GM13977 (cell line): ENCODE results near the gene TNS1.

ENCODE experiments used
- DNase-seq: peaks from one replicate; pipeline ENCODE4 v3.0.0; 2012; ENCODE audit warnings: low spot score
- in situ Hi-C: fragments of 300-500 bp; cut with MboI; formaldehyde crosslinking; loops from one replicate; pipeline ENCODE4 v1.12.0; 2022; ENCODE audit warnings: low sequenced_read_pairs, low pct_unique_long_range_greater_than_20kb, mixed read lengths, inconsistent platforms; ENCODE audit not compliant: unreplicated experiment
- TF ChIP-seq, protein P1 (sequence below): IDR thresholded peaks from 2 replicates; pipeline ENCODE4 v1.5.1; 2012; ENCODE audit warnings: mild to moderate bottlenecking, control low read depth; ENCODE audit not compliant: insufficient read depth; ENCODE audit errors: extremely low read depth, missing control alignments

The TNS1 gene

DNA sequence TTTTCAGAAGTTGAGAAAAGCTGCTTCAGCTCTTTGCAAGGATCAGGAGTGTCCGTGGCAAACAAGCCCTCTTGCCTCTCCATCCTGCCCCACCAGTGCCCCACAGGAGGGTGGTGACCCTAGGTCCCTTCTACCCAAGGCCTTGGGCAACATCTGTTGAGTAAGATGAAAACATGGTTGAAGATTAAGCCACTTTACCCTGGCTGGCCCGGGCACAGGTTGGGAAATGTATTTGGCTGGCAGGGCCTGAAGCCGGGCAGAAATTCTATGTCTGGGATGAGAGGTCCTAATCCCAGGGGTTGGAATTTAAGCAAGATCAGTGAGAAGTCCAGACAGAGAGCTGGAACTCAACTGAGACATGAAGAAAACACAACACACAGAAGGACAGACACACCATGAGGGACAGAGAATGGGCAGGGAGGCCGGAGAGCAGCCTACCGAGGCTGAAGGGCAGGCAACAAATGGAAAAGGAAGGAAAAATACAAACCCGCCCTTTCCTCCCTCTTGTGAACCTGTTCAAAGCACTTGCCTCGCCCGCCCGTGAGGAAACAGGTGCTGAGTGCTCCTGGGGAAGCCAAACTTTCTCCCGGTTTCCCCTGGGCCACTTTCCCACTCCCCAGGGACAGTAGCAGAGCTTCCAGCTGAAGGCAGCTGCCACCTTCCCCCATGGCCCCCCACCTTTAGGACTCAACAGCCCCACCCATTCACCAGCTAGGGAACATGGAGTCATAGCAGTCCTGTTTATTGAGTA lies 86.1 kb downstream of the TNS1 start:
- in situ Hi-C loops = no loop called here
- TF ChIP-seq, protein P1, sequence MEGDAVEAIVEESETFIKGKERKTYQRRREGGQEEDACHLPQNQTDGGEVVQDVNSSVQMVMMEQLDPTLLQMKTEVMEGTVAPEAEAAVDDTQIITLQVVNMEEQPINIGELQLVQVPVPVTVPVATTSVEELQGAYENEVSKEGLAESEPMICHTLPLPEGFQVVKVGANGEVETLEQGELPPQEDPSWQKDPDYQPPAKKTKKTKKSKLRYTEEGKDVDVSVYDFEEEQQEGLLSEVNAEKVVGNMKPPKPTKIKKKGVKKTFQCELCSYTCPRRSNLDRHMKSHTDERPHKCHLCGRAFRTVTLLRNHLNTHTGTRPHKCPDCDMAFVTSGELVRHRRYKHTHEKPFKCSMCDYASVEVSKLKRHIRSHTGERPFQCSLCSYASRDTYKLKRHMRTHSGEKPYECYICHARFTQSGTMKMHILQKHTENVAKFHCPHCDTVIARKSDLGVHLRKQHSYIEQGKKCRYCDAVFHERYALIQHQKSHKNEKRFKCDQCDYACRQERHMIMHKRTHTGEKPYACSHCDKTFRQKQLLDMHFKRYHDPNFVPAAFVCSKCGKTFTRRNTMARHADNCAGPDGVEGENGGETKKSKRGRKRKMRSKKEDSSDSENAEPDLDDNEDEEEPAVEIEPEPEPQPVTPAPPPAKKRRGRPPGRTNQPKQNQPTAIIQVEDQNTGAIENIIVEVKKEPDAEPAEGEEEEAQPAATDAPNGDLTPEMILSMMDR = no peak
- no peak for DNase-seq

GRCh38 chr2:217915706-217916105 lies 87.1 kb downstream of the TNS1 start:
- TF ChIP-seq, protein P1 = no peak
- in situ Hi-C loops = no loop called here
- DNase-seq = no peak

GRCh38 chr2:217914878-217915277 lies 87.9 kb downstream of the TNS1 start:
- TF ChIP-seq, protein P1 = no peak
- in situ Hi-C loops = no loop called here

DNA sequence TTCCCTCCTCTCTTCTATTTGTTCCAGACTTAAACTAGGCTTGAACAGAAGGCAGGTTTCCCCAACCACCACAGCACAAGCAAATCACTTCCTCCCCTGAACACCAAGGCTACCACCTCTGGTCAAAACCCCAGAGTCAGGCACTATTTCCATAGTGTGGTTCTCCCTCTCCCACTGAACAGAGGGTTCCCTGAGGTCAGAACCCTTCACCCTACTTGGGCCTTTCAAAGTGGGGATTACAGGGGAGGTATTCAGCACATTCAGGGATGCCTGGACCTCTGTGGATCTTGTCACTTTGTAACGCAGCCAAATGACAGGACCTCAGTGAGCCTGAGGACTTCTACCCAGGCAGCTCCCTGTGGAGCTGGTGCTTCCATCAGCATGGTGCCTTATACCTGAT lies 88.7 kb downstream of the TNS1 start:
- TF ChIP-seq, protein P1 = no peak
- in situ Hi-C loops = no loop called here
- no peak for DNase-seq

More at GRCh38 chr2:217914878-217915277, 87.9 kb downstream of the TNS1 start:
- no peak for DNase-seq

- in situ Hi-C loops = no loop called here
- TF ChIP-seq, protein P1 = no peak
- DNase-seq = no peak
These were observed 89.4 kb downstream of the TNS1 start for GRCh38 chr2:217913436-217913835.

GRCh38 chr2:217912098-217913024 lies 90.4 kb downstream of the TNS1 start:
- in situ Hi-C loops = no loop called here
- TF ChIP-seq, protein P1 = no peak
- DNase-seq = no peak
